Nephron (organoid): ENCODE results near the gene FLRT2.

Experiments
- H3K27ac Mint-ChIP-seq, 3 experiments: 2 replicates each; pipeline ENCODE4 v1.8.0; 2020; ENCODE audit warnings: mixed read lengths in 3 of 3, mild to moderate bottlenecking in 2 of 3, moderate library complexity in 1 of 3
- H3K27me3 Mint-ChIP-seq: 2 replicates; pipeline ENCODE4 v1.8.0; 2021; ENCODE audit warnings: low read depth, mild to moderate bottlenecking, moderate library complexity, mixed read lengths
- H3K36me3 Mint-ChIP-seq: 2 replicates; pipeline ENCODE4 v1.8.0; 2020; ENCODE audit warnings: low read depth, mixed read lengths
- H3K4me1 Mint-ChIP-seq: 2 replicates; pipeline ENCODE4 v1.8.0; 2020; ENCODE audit warnings: mixed read lengths
- H3K4me3 Mint-ChIP-seq, 3 experiments: 2 replicates each; pipeline ENCODE4 v1.8.0; 2020; ENCODE audit warnings: mild to moderate bottlenecking in 3 of 3, mixed read lengths in 3 of 3, moderate library complexity in 2 of 3
- H3K9me3 Mint-ChIP-seq: 2 replicates; pipeline ENCODE4 v1.8.0; 2020; ENCODE audit warnings: mixed read lengths
- CTCF ChIP-seq, 3 experiments: fragments of 200-600 bp; sonication (generic); IDR thresholded peaks; one replicate each; pipeline ENCODE4 v1.5.0; 2021; ENCODE audit warnings: antibody characterized with exemption in 3 of 3; ENCODE audit not compliant: unreplicated experiment in 3 of 3

Gene FLRT2

GRCh38 chr14:85517114-85517688, 12.7 kb upstream of the FLRT2 start:
- Mint-ChIP-seq H3K4me3 (no peak overlapping the region), H3K27me3 (no peaks in the 10 kb centered on the region), H3K9me3 (no peaks in the 10 kb centered on the region), H3K4me1 (peaks cover 14% of the 10 kb centered on the region), H3K27ac (peak overlapping the region in 1 of 3 experiments; percentile 9), H3K36me3 (no peaks in the 10 kb centered on the region)
- no peak for TF ChIP-seq CTCF (IDR thresholded peaks at IDR 0.05; ENCODE audit: unreplicated experiment in 3 of 3)

GRCh38 chr14:85519661-85520305, 10.2 kb upstream of the FLRT2 start:
- Mint-ChIP-seq H3K4me3 (no peak overlapping the region), H3K27ac (peak overlapping the region in 1 of 3 experiments; percentile 28), H3K27me3 (no peaks in the 10 kb centered on the region), H3K4me1 (peaks cover 14% of the 10 kb centered on the region), H3K36me3 (no peaks in the 10 kb centered on the region), H3K9me3 (no peaks in the 10 kb centered on the region)
- no peak for TF ChIP-seq CTCF (IDR thresholded peaks at IDR 0.05; ENCODE audit: unreplicated experiment in 3 of 3)

- H3K27ac Mint-ChIP-seq, result peak overlapping the region in 1 of 3 experiments; percentile 11
These were observed 9.4 kb upstream of the FLRT2 start for GRCh38 chr14:85520581-85520980.

GRCh38 chr14:85523624-85524023, 6.3 kb upstream of the FLRT2 start:
- Mint-ChIP-seq H3K4me1 (peaks cover 35% of the 10 kb centered on the region), H3K9me3 (no peaks in the 10 kb centered on the region), H3K27me3 (no peaks in the 10 kb centered on the region), H3K4me3 (no peak overlapping the region), H3K36me3 (no peaks in the 10 kb centered on the region), H3K27ac (no peak overlapping the region)
- no peak for TF ChIP-seq CTCF (IDR thresholded peaks at IDR 0.05; ENCODE audit: unreplicated experiment in 3 of 3)

More at GRCh38 chr14:85520581-85520980, 9.4 kb upstream of the FLRT2 start:
- H3K9me3 Mint-ChIP-seq, result no peaks in the 10 kb centered on the region
- H3K36me3 Mint-ChIP-seq, result no peaks in the 10 kb centered on the region
- peaks cover 14% of the 10 kb centered on the region for H3K4me1 Mint-ChIP-seq
- no peak for TF ChIP-seq CTCF (IDR thresholded peaks at IDR 0.05; ENCODE audit: unreplicated experiment in 3 of 3)
- no peak overlapping the region for H3K4me3 Mint-ChIP-seq
- H3K27me3 Mint-ChIP-seq, result no peaks in the 10 kb centered on the region

GRCh38 chr14:85527006-85527405, 2.9 kb upstream of the FLRT2 start:
- H3K27ac Mint-ChIP-seq, result peak overlapping the region; percentile 6 to 98 (median 96)
- H3K9me3 Mint-ChIP-seq, result no peaks in the 10 kb centered on the region
- no peak for TF ChIP-seq CTCF (IDR thresholded peaks at IDR 0.05; ENCODE audit: unreplicated experiment in 3 of 3)
- H3K4me1 Mint-ChIP-seq, result peaks cover 21% of the 10 kb centered on the region
- H3K4me3 Mint-ChIP-seq, result peak overlapping the region; percentile 97 to 98 (median 97)
- peaks cover 16% of the 10 kb centered on the region for H3K27me3 Mint-ChIP-seq
- H3K36me3 Mint-ChIP-seq, result peaks cover under 1% of the 10 kb centered on the region
